Gastroesophageal sphincter (tissue), 4 donors: ENCODE data around the gene DSN1. TPM values are rescaled to one million over a fixed set of nuclear protein-coding genes. Genes with fewer than 3 reads are reported as not detected.

Experiments
- ATAC-seq: fragments of 150-250 bp; one replicate; pipeline ENCODE4 v1.9.1; 2016; ENCODE audit warnings: mild to moderate bottlenecking, moderate library complexity
- H3K27ac ChIP-seq, 4 donors: fragments of 200-600 bp; sonication (generic) in 3 of 4; 1 replicate in 3 of 4; 2 replicates in 1 of 4; pipeline ENCODE4 v1.5.1; 2016 to 2019
- H3K27me3 ChIP-seq: fragments of 200-600 bp; sonication (generic); one replicate; pipeline ENCODE4 v1.5.1; 2019
- H3K36me3 ChIP-seq, 2 donors: fragments of 200-600 bp; sonication (generic); one replicate each; pipeline ENCODE4 v1.5.1; 2019; ENCODE audit warnings: control low read depth in 1 of 2
- H3K4me1 ChIP-seq, 3 donors: fragments of 200-600 bp; sonication (generic); 1 replicate in 2 of 3; 2 replicates in 1 of 3; pipeline ENCODE4 v1.5.1; 2016 to 2019; ENCODE audit warnings: control low read depth in 2 of 3
- H3K4me3 ChIP-seq, 2 donors: fragments of 200-600 bp; sonication (generic); one replicate each; pipeline ENCODE4 v1.5.1; 2019; ENCODE audit warnings: mild to moderate bottlenecking in 1 of 2, moderate library complexity in 1 of 2
- H3K9me3 ChIP-seq, 3 donors: fragments of 200-600 bp; sonication (generic); one replicate each; pipeline ENCODE4 v1.5.1; 2017 to 2019; ENCODE audit warnings: control low read depth in 2 of 3
- CTCF ChIP-seq, 4 experiments: fragments of 200-600 bp in 2 of 4; fragments of 450-650 bp in 2 of 4; sonication (generic) in 1 of 4; IDR thresholded peaks; one replicate each; pipeline ENCODE4 v1.5.1; 2017 to 2019; ENCODE audit warnings: antibody characterized with exemption in 4 of 4, mild to moderate bottlenecking in 2 of 4, moderate library complexity in 2 of 4
- EP300 ChIP-seq: sonication (generic); formaldehyde crosslinking; IDR thresholded peaks from one replicate; pipeline ENCODE4 v1.6.1; 2017; ENCODE audit warnings: antibody characterized with exemption, mild to moderate bottlenecking
- POLR2A ChIP-seq, 2 donors: fragments of 450-650 bp; IDR thresholded peaks; one replicate each; pipeline ENCODE4 v1.6.1; 2017; ENCODE audit warnings: antibody characterized with exemption in 2 of 2, mild to moderate bottlenecking in 2 of 2, moderate library complexity in 1 of 2
- POLR2AphosphoS5 ChIP-seq: sonication (generic); formaldehyde crosslinking; IDR thresholded peaks from one replicate; pipeline ENCODE4 v1.6.1; 2017; ENCODE audit warnings: antibody characterized with exemption
- WGBS, 2 donors: methylation state at CpG; one replicate each; pipeline ENCODE4 v1.1.5; 2018; ENCODE audit warnings: low coverage in 1 of 2; 5-methylcytosine and 5-hydroxymethylcytosine counted together
- total RNA-seq, 4 donors: library from RNA; depleted of rRNA; stranded (reverse); fragments of >200 nt; gene quantifications; one replicate each; pipeline ENCODE4 v1.1.0, GENCODE V29; 2016

The DSN1 gene
- total RNA-seq, 4 donors from 2014 or later: 5.1 to 8.1 (median 6.0) TPM

- 77% methylated on average over 4 of the region's 5 CpGs; no CpG with 5 or more reads in 1 of the 2 donors for WGBS, 2 donors
- no peak for ATAC-seq
- H3K36me3 ChIP-seq: peaks cover 4 to 84% of the 10 kb centered on the region in 2 donors
These were observed 18.3 kb upstream of the DSN1 start for GRCh38 chr20:36791862-36792261.

GRCh38 chr20:36786663-36787062 is 13.1 kb upstream of the DSN1 start:
- no peak for TF ChIP-seq EP300
- TF ChIP-seq POLR2AphosphoS5: no peak
- TF ChIP-seq POLR2A (IDR thresholded peaks at IDR 0.05): no peak
- TF ChIP-seq CTCF (IDR thresholded peaks at IDR 0.05): no peak
- Histone ChIP-seq H3K4me1 (peaks cover 0 to 29% (median 0%) of the 10 kb centered on the region in 3 donors), H3K27ac (peak overlapping the region in 1 of 4 donors; percentile 32), H3K4me3 (no peak overlapping the region), H3K27me3 (no peaks in the 10 kb centered on the region), H3K36me3 (peaks cover 0 to 83% of the 10 kb centered on the region in 2 donors), H3K9me3 (no peaks in the 10 kb centered on the region)
- no peak for ATAC-seq
- 78% methylated on average over 5 of the region's 5 CpGs; no CpG with 5 or more reads in 1 of the 2 donors for WGBS, 2 donors

More at GRCh38 chr20:36791862-36792261, 18.3 kb upstream of the DSN1 start:
- Histone ChIP-seq H3K27ac (no peak overlapping the region), H3K9me3 (no peaks in the 10 kb centered on the region), H3K4me3 (no peak overlapping the region), H3K4me1 (peaks cover 0 to 15% (median 0%) of the 10 kb centered on the region in 3 donors), H3K27me3 (no peaks in the 10 kb centered on the region)
- TF ChIP-seq EP300 (no peak), CTCF (IDR thresholded peaks at IDR 0.05) (no peak), POLR2AphosphoS5 (no peak), POLR2A (IDR thresholded peaks at IDR 0.05) (no peak)

GRCh38 chr20:36786246-36786645 is 12.7 kb upstream of the DSN1 start:
- ATAC-seq: no peak
- Histone ChIP-seq H3K27me3 (no peaks in the 10 kb centered on the region), H3K4me1 (peaks cover 0 to 29% (median 0%) of the 10 kb centered on the region in 3 donors), H3K36me3 (peaks cover 0 to 81% of the 10 kb centered on the region in 2 donors), H3K27ac (peak overlapping the region in 2 of 4 donors; percentile 32 to 75), H3K4me3 (no peak overlapping the region), H3K9me3 (no peaks in the 10 kb centered on the region)
- TF ChIP-seq EP300: no peak
- no peak for TF ChIP-seq POLR2A (IDR thresholded peaks at IDR 0.05)
- no peak for TF ChIP-seq POLR2AphosphoS5
- no peak for TF ChIP-seq CTCF (IDR thresholded peaks at IDR 0.05)
- WGBS, 2 donors: 78% methylated on average over 3 of the region's 13 CpGs; no CpG with 5 or more reads in 1 of the 2 donors

GRCh38 chr20:36785308-36785707 is 11.7 kb upstream of the DSN1 start:
- TF ChIP-seq EP300: no peak
- TF ChIP-seq POLR2A (IDR thresholded peaks at IDR 0.05): no peak
- no peak for TF ChIP-seq CTCF (IDR thresholded peaks at IDR 0.05)
- TF ChIP-seq POLR2AphosphoS5: no peak
- no peak overlapping the region for H3K4me3 ChIP-seq
- H3K4me1 ChIP-seq: peaks cover 0 to 29% (median 0%) of the 10 kb centered on the region in 3 donors
- peak overlapping the region in 3 of 4 donors; percentile 32 to 75 (median 67) for H3K27ac ChIP-seq
- H3K36me3 ChIP-seq: peaks cover 0 to 74% of the 10 kb centered on the region in 2 donors
- no peak for ATAC-seq
- WGBS, 2 donors: 31% methylated on average over 2 of the region's 2 CpGs; no CpG with 5 or more reads in 1 of the 2 donors
- H3K9me3 ChIP-seq: no peaks in the 10 kb centered on the region
- no peaks in the 10 kb centered on the region for H3K27me3 ChIP-seq

- Histone ChIP-seq H3K4me1 (peaks cover 0 to 29% (median 0%) of the 10 kb centered on the region in 3 donors), H3K9me3 (no peaks in the 10 kb centered on the region), H3K36me3 (peaks cover 0 to 72% of the 10 kb centered on the region in 2 donors), H3K27ac (peak overlapping the region in 3 of 4 donors; percentile 67 to 75 (median 68)), H3K27me3 (no peaks in the 10 kb centered on the region), H3K4me3 (no peak overlapping the region)
- no peak for TF ChIP-seq POLR2AphosphoS5
- TF ChIP-seq POLR2A (IDR thresholded peaks at IDR 0.05): no peak
- no peak for TF ChIP-seq EP300
- TF ChIP-seq CTCF (IDR thresholded peaks at IDR 0.05): no peak
- 28 to 34% methylated on average over 4 to 5 of the region's 9 CpGs for WGBS, 2 donors
- ATAC-seq: peak; percentile 89
These were observed 11.3 kb upstream of the DSN1 start for GRCh38 chr20:36784900-36785299.
